ENCODE measurements around the gene RHBDF2.
A peak's percentile ranks its signal among the peaks of the same experiment; 100 is the strongest.

RHBDF2 gene

DNA sequence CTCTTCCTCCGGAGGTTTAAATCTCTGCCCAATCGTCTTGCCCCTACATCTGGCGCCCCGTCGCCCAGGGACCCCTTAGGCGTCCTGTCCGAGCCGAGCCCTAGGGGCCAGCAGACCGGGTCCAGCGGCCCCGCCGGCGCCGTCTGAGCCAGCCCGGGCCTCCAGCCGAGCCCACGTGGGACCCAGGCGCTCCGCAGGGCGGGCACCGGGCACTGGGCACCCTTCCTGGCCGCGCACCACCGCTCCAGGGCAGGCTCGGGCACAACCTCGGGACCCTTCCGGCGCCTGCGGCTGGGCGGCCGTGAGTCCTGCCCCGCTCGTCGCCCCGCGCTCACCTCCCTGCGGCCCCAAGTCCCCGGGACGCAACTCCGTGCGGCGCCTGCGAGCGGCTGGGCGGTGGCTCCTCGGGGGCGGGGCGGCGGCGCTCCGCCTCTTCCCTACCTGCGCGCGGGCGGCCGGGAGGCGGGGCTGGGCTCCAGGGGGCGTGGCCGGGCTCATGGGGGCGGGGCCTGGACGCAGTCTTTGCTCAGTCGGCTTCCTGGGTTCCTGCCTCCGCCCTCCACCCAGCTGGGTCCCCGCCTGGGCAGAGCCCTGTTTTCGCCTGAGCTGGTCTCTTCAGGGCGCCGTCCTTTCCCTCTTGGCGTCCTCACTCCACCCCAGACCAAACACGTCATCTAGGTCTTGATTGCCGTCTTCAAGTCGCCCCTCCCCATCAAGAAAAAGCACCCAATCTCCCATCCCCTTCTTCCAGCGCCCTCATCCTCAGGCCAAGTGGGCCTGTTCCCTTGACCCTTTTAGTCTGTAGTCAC, at the start of gene RHBDF2:
RHBDF2 (minus strand) TSS at position 406 of the 809 bp plus-strand sequence. CDS start 19,899 bp downstream, outside the sequence.
- peak in 47 of 56 donors; percentile 17 to 87 (median 63) for DNase-seq

DNA sequence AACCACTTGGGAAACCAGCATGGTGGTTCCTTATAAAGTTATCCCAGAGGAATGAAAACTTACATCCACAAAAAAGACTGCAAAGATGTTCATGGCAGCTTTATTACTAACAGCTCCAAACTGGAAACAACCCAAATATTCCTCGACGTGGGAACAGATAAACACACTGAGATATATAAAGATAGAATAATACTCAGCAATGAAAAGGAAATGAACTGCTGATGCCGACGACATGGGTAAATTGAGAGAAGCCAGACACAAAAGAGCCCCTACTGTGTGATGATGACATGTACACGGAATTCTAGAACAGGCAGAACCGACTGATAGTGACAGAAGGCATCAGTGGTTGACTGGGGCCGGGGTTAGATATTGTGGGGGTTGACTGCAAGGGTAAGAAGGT, 48.3 kb upstream of the RHBDF2 start:
- DNase-seq, result no peak

DNA sequence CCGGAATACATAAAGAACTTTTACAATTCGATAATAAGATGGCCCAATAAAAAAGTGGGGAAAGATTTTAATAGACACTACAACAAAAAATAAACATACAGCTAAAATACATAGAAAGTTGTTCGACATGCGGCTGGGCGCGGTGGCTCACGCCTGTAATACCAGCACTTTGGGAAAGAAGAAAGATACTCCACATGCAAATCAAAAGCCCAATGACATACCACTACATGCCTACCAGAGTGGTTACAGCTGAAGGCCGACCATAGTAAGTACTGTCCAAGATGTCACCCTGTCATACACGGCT, 47.9 kb upstream of the RHBDF2 start:
- no peak for DNase-seq

DNA sequence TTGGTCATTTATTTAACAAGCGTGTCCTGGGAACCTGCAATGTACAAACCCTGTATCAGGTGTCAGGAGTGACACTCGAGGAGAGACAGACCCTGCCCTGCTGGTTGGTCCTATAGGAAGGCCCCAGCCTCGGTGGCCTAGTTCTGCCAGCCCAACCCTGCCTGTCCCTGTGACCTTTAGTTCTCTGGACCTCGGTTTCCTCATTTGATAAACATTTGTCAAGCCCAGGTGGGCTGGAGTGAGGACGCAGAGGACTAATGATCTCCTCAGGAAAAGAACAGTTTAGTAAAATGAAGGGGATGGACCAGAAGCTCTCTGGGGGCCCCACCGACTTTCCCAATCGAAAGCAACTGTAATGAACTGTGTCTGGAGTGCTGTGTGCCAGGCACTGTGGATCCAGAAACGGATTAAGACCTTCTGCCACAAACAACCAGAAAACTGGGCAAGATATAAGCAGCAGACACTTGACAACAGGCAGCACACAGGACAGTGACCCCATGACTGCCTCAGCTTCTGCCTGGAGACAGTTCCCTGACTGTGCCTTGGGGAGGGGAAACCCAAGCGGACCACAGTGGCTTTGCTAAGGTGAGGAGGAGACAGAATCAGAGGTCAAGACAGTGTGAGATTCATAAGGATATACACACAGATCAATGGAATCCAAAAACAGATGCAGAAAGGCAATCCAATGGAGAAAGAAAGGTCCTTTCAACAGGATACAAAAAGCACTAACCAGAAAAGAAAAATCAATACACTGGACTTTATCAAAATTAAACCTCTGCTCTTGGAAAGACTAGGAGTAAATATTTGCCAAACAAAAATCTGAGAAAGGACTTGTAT, 47.4 kb upstream of the RHBDF2 start:
- DNase-seq, result no peak

DNA sequence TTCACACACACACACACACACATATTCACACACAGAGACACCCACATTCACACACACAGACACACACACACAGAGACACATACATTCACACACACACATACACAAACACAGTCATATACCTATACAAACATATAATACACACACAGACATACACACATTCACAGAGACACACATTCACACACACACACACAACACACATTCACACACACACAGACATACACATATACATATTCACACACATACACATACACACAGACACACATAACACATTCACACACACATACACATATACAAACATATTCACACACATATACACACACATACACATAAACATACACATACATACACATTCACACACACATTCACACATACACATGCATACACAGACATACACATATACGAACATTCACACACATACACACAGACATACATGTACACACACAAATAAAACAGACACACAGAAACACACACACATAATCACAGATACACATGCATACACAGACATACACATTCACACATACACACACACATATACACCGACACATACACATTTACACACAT, 46.5 kb upstream of the RHBDF2 start:
- DNase-seq, result no peak

DNA sequence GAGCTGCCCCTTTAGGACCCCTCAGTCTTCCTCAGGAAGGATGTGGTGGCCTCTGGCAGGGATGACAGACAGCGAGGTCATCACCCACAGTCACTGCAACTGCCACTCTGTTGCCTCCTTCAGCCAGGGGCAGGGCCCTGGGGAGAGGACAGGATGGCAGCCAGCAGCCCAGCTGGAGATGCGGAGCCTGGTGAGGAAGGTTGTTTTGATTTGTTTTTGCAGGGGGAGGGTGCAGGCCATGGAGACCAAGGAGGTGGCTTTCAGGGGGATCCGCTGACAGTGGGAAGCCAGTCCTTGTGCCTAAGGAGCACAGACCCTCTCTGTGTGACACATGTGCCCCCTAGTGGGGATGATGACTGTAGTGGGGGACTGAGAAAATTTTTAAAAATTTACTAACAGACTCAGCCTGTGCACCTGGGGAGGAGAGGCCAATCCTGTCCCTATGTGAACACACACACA, 46.0 kb upstream of the RHBDF2 start:
- peak in 35 of 56 donors; percentile 22 to 74 (median 48) for DNase-seq

DNA sequence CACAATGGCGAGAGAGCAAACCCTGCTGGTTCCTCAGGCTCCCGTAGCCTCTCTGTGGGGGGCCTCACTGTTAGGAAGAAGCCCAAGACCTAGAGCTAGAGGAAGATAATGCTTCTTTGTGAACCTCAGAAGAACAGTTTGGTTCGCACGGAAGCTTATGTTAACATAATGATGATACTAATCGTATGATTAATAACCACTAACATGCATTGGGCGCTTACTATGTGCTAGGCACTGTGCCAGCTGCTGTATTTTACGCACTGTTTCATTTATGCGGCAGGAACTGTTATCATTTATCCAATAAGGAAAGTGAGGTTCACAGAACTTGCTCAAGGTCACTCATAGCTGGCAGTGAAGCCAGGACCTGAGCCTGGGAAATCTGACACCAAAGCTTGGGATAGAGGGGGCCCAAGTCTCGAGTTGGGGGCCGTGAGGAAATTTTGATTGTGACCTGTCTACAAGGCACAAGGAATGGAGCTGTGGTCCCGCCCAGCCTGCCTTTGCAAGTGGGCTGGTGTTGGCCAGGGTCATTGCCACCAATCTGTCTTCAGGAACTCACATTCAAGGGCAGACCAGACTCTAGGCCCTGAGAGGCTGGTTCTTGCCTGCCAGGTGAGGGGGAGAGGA, 45.4 kb upstream of the RHBDF2 start:
- DNase-seq, result no peak

DNA sequence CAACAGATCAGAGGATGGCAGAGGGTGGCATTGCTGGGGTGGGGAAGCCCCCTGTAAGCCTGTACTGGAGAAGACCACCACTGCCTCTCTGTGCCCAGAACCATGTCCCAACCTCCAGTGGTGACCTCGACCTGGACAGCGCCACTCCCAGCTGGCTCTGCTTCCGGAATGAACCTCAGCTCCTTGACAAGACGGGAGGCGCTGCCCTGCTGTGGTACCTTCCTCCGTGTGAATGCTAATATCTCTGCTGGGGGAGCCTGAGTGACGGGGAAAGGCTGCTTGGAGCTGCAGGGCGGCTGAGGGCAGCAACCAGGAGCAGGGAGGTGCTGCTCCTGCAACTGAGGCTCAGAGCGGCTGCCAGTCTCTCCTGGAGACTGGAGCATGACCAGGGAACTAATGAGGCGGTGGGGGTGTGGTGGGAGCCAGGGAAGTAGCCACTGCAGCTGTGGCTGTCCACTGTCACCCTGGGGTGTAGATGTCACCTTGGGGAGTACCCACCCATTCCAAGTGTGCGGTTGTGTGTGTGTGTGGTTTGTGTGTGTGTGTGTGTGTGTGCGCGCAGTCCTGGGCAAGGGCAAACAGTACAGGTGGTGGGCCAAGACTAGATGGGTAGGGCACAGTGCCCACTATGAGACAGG, 44.8 kb upstream of the RHBDF2 start:
- peak in 1 of 56 donors; percentile 40 for DNase-seq

DNA sequence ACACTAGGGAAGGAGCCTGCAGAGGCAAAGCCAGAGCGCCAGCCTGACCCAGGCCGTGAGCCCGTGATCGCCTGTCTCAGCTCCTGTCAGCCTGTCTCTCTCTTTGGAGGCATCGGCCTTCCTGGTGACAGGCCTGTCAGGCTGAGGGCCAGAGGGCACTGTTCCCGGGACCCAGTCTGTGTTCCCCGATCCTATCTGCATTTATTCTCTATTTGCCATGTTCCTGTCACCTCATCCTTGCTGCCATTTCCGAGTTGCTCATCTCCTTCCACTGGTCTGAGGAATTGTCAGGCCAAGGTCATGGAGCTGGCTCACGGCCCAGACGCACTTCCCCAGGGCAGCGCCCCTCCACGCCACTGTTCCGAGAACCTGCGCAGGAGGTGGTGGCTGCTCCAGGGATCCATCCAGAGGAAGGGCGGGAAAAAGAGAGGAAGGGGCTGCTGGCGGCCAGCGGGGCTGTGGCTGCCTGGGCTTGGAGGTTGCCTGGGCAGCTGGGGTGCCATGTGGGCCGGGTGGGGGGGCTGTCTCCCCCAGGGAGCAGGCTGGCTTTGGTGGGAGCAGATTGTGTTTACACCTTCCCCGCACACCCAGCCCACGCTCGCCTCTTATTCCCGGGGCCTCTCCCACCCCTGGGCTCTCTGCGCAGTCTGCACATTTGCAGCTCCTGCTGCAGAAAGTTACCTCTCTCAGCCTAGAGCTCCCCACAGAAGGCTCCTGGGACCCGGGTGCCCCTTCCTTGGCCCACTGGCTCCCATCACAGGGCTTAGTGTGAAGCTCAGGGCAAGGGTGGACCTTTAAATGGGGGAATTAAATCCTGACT, 43.5 kb upstream of the RHBDF2 start:
- DNase-seq, result peak in 17 of 56 donors; percentile 26 to 83 (median 66)

DNA sequence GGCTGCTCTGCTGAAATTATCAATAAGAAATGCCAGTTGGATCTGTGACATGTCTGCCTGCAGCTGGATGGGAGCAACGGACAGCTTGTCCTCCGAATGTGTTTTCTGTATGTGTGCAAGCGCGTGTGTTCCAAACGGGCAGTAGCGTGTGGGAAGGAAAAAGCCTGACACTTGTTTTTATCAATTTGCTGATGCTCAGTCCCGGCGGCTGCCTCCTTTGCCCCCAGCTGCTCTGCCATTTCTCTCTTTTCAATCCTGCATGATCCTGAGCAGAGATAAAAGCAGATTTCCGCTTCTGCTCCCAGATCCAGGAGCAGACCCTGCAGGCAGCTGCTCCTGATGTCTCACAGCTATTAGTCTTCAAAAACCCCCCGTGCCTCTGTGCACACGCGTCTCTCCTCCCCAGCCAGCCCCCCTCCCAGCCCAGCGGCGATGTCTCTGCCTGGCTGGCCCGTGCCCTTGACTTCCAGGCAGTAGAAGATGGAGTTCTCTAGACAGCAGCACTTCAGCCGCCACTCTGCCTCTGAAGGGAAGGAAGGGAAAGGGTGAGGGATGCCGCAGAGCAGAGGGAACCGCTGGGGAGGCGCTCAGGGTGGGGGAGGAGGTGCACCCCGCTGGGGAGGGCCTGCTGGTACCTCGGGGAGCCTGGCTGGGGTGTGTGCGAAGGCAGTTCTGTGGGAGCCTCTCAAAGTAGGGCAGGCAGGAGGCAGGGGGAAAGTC, 42.8 kb upstream of the RHBDF2 start:
- peak in 34 of 56 donors; percentile 43 to 83 (median 64) for DNase-seq

DNA sequence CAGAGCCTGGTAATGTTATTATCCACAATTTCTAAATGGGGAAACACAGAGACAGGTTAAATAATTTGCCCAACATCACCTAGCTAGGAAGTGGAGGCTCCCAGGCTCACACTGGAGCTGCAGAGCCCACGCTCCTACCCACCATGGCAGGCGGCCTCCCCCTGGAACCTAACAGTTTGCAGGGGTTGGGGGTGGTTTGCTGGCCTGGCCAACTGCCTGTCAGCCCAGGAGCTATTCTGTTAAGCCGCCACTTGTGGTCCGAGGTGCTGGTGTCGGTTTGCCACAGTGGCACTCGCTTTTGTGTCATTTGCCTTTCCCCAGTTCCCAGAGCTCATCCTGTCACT, 42.2 kb upstream of the RHBDF2 start:
- DNase-seq, result peak in 2 of 56 donors; percentile 22 to 58

DNA sequence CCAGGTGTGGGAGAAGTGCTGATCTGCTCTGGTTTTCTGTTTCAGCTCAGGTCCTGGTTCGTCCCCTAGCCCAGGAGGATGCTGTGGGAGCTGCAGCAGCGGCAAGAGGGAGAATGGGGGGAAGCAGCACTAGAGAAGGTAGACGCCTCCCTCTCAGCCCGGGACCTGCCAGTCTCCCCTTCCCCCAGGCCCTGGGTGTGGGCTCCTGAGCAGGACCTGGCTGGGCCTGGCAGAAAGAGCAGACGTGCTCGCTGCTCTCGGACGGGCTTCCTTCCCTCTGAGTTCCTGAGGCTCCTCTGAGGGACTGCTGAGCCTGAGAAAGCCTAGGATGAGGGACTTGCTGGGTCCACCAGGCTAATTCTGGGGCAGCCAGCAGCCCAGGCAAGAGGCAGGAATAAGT, 41.8 kb upstream of the RHBDF2 start:
- DNase-seq, result no peak

DNA sequence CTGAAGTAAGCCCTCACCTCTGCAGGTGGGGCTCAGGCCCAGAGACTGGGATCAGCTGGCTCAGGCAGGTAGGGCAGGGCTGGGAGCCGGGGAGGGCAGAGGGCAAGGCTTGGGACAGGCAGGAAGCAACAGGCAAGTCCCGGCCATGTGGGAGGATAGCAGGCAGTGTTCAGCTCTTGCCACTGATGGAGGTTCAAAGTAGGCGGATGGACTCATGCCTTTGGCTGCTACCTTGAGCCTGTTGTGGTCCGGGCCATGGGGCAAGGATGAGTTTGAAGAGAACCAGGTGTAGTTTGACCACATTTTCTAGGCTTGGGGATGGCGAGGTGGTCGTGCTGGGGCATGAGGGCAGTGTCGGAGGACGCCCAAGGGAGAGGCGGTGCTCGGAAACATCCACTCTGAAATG, 41.3 kb upstream of the RHBDF2 start:
- no peak for DNase-seq

DNA sequence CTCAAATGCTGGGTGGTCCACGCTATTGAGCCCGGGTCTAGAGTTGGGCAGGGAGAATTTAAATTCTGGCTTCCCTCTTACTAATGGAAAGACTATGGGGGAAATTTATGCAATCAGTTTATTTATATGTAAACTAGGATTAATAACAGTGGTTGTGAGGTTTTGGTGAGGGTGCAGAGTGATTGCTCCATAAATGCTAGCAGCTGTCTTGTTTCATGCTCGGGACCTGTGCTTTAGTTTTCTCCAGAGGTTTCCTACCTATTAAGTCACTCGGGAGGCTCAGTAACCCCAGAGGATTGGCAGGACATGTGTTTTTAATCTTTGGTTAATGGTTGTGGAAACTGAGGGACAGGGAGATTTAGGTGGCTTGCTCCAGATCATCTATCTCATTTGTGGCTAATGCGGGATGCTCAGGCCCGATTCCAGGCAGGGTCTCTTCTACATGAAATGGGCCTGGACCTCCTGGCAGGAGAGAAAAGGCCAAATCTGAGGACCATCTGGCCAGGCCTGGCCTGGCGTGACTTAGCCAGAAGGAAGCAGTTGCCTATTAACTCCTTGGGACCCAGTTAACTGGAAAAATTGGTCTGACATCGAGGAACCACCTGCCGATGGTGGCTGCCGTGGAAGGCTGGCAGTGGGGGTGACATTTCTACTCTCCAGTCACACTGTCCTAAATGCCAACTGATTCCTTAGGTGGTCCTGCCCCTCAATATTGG, 40.7 kb upstream of the RHBDF2 start:
- no peak for DNase-seq

DNA sequence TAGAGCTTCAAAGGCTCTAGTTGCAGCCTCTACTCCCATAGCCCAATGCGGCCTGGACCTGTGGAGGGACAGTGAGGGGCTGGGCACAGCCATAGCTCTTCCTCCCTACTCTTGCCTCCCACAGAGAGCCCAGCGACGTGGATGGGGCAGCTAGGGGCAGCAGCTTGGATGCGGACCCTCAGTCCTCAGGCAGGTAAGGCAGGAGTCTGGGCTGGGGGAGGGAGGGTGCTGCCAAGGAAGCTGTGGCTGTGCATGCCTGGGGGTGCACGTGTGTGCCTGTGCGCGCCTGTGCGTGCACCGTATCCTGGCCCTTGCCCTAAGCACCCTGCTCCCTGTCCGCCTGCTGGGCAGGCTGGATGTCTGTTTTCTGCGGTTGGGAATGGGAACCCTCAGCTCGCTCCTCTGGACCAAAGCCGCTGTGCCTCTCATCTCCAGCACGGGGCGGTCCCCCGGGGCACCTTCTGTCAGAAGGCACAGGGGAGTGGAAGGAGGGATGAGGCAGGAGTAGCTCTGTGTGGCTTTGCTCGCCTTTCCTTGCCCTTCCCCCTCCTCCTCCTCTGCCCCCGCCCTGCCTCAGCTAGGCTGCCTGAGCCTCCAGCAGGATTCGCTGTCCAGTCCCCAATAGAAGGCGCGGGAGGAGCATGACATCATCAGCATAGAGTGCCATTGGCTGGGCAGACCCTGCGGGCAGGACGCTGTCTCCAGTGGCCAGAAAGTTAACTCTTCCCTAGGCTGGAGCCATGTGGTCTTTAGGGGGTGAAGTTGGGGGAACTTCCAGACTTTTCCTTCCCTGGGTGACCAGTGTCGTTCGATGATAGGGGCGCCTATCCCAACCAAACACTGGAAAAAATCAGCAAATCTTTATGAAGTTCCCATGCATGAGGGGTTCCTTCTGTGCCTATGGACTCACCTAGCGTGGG, 39.4 kb upstream of the RHBDF2 start:
- peak in 55 of 56 donors; percentile 41 to 99 (median 94) for DNase-seq

DNA sequence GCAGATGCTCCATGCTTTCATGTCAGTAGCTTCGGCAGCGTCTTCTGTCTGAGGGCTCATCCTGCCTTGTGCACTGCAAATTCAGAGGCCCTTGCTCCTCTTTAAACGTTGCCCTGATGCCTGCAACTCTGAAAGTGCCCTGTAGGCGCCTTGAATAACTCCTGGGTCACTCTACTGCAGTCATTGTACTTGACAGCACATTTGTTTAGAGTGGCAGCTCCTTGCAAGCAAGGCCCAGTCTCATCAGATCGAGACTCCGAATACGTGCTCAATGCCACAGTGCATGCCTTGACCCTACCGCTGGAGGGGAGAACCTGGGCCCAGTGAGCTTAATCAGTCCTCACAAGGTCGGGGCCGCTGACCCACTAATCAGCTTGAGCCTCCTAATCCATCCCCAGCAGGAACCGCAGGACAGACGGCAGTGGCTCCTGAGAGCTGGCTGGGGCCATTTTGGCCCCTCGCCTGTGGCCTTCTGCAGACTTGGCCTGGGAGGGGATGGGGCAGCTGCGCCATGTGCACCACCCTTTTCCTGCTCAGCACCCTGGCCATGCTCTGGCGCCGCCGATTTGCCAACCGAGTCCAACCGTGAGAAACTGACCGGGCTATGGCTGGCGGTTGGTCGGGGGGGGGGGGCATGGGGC, 38.5 kb upstream of the RHBDF2 start, which contains the start of gene PRCD:
PRCD (plus strand) TSS at position 414 of the 641 bp plus-strand sequence; CDS start at position 512, 98 bp downstream.
- no peak for DNase-seq

DNA sequence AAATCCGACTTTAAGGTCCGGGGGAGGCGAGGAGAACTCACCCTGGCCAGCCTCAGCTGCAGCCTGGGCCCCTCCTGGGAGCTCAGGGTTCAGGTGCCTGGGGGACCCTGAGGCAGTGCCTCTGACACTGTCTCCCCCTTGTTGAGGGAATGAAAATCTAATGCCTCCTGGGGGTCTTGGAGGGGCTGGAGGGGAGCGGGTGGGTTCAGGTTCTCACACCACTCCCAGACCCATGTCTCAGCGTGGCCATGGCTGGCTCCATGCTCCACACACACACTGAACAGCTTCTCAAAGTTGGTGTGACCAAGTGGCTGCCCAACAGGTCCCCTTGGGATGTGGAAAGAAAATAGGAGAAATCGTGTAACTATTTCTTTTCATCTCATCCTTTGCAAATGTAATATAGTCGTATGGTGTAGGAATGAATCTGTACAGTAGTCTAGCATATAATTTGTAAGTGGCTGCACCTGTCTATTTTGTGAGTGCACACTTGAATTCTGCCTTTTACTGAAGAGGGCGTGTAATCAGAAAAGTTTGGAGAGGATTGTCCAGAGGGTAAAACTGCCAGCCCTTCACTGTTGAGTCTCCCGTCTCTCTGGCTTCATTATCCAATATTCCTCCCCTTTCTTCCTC, 37.8 kb upstream of the RHBDF2 start:
- no peak for DNase-seq
